PC-3 (cell line): Measurements from ENCODE around the gene PDE6A.

ENCODE experiments used
- EZH2phosphoT487 ChIP-seq: fragments of 300-600 bp; sonication (generic); IDR thresholded peaks from 2 replicates; pipeline ENCODE4 v1.6.1; 2018; ENCODE audit warnings: mild to moderate bottlenecking, antibody characterized with exemption, low read length, borderline replicate concordance
- TF ChIP-seq, protein P1 (sequence below): fragments of 300-600 bp; sonication (generic); conservative IDR thresholded peaks from 2 replicates; pipeline ENCODE4 v1.5.1; 2017; ENCODE audit warnings: antibody characterized with exemption, low read depth, mild to moderate bottlenecking, low read length

DNA sequence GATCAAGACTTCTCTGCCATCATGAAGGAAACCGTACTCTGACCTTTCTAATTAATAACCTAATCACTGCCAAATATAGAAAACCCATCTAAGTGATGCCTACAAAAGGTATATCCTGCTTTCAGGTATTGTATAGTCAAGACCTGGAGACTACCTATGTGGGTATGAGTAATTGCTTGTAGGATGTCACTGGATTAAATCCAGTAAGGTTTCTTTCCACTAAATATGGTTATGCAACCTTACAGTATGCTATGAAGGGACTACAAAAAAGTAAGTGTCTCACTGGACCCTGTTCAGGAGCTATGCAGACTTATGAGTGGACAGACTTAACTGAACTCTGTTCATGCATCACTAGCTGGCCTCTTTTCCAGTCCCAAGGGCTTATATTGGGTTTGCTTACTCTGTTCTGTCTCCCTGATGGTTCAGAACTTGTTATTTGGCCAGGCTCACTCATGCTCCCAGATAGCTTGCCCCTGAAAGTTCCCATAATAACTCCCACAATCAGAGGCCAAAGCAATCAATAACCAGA, 51.1 kb downstream of the PDE6A start:
- TF ChIP-seq, protein P1, sequence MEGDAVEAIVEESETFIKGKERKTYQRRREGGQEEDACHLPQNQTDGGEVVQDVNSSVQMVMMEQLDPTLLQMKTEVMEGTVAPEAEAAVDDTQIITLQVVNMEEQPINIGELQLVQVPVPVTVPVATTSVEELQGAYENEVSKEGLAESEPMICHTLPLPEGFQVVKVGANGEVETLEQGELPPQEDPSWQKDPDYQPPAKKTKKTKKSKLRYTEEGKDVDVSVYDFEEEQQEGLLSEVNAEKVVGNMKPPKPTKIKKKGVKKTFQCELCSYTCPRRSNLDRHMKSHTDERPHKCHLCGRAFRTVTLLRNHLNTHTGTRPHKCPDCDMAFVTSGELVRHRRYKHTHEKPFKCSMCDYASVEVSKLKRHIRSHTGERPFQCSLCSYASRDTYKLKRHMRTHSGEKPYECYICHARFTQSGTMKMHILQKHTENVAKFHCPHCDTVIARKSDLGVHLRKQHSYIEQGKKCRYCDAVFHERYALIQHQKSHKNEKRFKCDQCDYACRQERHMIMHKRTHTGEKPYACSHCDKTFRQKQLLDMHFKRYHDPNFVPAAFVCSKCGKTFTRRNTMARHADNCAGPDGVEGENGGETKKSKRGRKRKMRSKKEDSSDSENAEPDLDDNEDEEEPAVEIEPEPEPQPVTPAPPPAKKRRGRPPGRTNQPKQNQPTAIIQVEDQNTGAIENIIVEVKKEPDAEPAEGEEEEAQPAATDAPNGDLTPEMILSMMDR: no peak
- no peak for TF ChIP-seq EZH2phosphoT487
